NOMO-1 (cell line): Measurements from ENCODE around the gene SCO2.

Experiments used
- DNase-seq, 2 experiments: peaks; one replicate each; lab custom pipeline; 2025; ENCODE audit not compliant: unreplicated experiment in 2 of 2; lab: John Stamatoyannopoulos, UW

The SCO2 gene

GRCh38 chr22:50503475-50504145 lies 21.8 kb downstream of the SCO2 start:
- no peak for DNase-seq

GRCh38 chr22:50502628-50503474 lies 22.5 kb downstream of the SCO2 start:
- no peak for DNase-seq

GRCh38 chr22:50502096-50502495 lies 23.3 kb downstream of the SCO2 start:
- no peak for DNase-seq

DNA sequence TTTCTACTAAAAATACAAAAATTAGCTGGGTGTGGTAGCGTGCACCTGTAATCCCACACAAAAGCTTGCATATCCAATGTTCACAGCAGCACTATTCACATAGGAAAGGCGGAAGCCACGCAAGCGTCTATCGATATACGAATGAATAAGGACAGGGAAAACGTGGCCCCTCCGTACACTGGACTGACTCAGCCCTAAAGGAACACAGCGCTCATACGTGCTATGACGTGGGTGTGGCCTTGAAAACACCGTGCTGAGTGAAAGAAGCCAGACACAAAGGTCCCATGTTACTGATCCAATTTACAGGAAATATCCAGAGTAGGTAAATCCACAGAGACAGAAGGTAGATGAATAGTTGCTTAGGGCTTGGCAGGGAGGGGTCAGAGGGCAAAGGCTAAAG lies 24.9 kb downstream of the SCO2 start:
- DNase-seq = no peak

DNA sequence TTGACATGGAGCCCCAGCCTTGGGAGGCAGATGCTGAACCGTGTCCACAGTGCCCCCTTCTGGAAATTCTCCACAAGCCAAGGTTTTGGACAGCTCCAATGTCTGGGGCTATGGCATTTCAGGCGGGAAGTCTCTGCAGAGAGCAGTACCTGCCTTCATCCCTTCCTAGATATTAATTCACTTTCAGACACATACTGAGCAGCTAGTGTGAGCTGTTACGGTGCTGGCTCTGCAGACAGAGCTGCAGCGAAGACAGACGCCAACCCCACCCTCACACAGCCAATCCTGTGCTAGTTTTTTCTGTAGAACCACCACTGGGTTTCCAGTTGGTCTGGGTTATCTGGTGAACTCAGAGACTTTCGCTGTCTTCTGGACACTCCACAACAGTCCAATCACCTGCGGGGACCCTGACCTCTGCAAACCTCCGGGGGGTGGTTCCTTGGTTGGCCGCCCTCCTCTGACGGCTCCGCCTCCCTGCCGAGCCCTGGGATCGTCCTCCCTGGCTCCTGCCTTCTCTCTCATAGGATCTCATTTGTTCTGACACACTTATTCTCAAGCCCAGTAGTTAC lies 27.0 kb downstream of the SCO2 start:
- peak; percentile 46 to 67 for DNase-seq

- DNase-seq = no peak
Observed at GRCh38 chr22:50497093-50497492, 28.3 kb downstream of the SCO2 start.

GRCh38 chr22:50490531-50491308 lies 34.7 kb downstream of the SCO2 start:
- DNase-seq = no peak

- no peak for DNase-seq
Observed at GRCh38 chr22:50489363-50490243, 35.8 kb downstream of the SCO2 start.

DNA sequence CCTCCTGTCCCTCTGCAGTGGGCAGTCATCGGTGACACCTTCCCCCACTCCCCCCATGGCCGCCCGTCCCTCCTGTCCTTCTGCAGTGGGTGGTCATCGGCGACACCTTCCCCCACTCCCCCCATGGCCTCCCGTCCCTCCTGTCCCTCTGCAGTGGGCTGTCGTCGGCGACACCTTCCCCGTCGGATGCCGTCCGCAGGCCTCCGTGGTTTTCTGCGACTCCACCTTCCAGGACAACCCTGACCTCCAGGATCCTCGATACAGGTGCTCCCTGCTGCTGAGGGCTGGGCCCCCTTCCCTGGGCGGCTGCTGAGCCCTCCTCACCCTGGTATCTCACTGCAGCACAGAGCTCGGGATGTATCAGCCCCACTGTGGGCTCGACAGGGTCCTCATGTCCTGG lies 36.5 kb downstream of the SCO2 start:
- no peak for DNase-seq

DNA sequence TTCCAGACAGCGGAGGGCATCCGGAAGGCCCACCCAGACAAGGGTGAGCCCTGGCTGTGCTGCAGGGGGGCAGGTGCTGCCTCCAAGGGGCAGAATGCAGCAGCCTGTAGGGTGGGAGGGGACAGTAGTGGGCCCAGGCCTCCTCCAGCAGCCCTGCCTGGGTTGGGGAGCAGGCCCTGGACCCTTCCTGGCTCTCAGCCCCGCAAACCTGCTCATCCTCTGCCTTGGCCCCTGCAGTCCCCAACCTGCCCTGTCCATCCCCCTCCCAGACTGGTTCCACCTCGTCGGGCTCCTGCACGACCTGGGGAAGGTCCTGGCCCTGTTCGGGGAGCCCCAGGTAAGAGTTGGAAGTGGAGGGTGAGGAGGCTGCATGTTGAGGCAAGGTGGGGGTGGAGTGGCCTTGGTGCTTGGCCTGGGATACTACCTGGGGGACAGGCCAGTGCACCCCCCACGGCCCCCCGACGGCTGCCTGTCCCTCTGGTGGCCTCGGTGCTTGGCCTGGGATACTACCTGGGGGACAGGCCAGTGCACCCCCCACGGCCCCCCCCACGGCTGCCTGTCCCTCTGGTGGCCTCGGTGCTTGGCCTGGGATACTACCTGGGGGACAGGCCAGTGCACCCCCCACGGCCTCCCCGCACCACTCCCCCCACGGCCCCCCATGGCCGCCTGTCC lies 37.3 kb downstream of the SCO2 start:
- no peak for DNase-seq

DNA sequence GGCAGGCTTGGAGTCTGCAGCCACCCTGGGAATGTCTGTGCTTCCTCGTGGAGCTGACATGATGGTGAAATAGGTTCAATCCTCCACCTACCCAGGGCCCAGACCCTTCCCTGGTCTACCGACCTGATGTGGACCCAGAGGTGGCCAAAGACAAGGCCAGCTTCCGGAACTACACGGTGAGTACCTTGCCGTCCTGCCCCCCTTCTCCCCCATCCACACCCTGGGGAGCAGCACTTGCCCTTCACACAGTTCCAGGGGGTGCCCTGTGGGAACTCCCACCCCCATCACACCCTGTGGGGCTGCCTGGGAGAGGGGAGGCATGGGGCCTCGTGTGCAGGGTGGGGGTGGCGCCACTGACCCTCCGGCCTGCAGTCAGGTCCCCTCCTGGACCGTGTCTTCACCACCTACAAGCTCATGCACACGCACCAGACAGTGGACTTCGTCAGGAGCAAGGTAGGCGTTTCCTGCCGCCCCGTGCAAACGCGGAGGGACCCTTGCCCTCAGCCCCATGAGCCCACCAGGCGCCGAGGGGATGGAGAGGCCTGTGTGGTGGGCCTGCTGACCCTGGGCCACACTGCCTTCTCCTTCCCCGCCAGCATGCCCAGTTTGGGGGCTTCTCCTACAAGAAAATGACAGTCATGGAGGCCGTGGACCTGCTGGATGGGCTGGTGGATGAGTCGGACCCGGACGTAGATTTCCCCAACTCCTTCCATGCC lies 38.0 kb downstream of the SCO2 start:
- no peak for DNase-seq

DNA sequence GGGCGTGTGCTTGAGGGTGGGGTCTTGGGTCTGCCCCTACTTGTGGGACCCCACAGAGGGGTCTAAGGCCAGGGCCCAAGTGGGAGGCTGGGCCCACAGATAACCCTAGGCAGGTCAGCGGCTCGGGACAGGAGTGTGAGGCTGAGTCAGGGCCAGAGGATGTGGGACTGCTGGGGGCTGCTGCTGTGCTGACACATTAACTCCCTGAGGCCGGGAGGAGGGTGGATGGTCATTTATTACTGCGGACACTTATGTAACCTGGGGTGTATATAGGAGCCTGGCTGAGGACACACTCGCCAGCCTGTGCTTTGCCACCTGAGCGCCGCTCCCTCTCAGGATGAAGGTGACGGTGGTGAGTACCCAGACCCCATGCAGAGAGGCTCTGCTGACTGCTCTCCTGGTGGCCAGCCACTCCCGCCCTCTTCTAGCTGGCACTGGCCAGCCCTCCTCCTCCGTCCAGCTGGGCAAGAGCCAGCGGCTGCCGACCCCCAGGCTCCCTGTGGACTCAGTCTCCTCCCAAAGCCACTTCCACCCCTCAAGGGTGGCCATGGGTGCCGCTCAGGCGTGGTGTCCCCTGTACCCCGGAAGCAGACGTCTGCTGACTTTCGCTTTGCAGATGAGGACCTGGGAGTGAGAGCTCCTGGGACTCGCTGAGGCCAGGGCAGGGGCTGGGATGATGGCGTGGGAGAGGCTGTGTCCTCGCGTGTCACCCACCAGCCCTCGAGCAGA lies 38.7 kb downstream of the SCO2 start, which contains the start of gene MIOX:
Gene MIOX, plus strand, starts transcription at position 299 of the 729 bp plus-strand sequence. Its CDS starts 39 bp downstream, at position 338.
- no peak for DNase-seq

- DNase-seq = no peak
Observed at GRCh38 chr22:50485221-50486131, 39.9 kb downstream of the SCO2 start.

- DNase-seq = no peak
Observed at GRCh38 chr22:50483977-50484853, 41.2 kb downstream of the SCO2 start.

DNA sequence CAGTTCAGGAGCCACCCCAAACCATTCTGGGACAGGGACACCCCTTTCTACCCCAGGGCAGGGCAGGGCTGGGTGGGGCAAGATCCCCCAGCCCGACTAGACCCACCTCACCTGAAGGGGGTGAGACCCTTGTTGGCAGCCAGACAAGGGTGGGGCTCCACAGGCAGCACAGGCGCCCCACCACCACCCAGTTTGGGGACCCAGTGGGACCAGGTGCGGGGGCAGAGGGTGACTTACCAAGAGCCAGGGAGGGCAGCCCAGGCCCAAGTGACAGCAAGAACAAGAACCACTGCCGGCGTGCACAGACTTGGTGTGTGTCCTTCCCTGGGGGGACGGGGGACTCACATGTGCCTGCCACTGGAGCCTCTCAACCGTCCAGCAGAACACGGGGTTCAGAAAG lies 41.8 kb downstream of the SCO2 start:
- DNase-seq = no peak

GRCh38 chr22:50483106-50483505 lies 42.3 kb downstream of the SCO2 start:
- DNase-seq = no peak
